ENCODE data around the gene SRP54.

Gene SRP54

GRCh38 chr14:34965912-34966311, 16.9 kb upstream of the SRP54 start:
- Histone ChIP-seq H2AFZ (ENCODE audit: low read length) (no peak overlapping the region), H3K9me2 (ENCODE audit: low read depth, low read length) (no peaks in the 10 kb centered on the region), H3K36me3 (ENCODE audit: insufficient read depth, low read length) (peaks cover 35% of the 10 kb centered on the region), H3K27me3 (ENCODE audit: insufficient read depth, low read length) (no peaks in the 10 kb centered on the region), H4K20me1 (ENCODE audit: insufficient read depth, low read length) (no peaks in the 10 kb centered on the region), H3K4me3 (ENCODE audit: low read depth, low read length, poor library complexity, severe bottlenecking) (no peak overlapping the region), H3K27ac (ENCODE audit: low read depth, low read length, poor library complexity, severe bottlenecking) (no peak overlapping the region), H3K9me3 (ENCODE audit: low read length) (no peaks in the 10 kb centered on the region), H3K79me2 (ENCODE audit: insufficient read depth, low read length) (no peaks in the 10 kb centered on the region), H3F3A (ENCODE audit: insufficient read depth, low read length) (no peaks in the 10 kb centered on the region), H3K4me1 (ENCODE audit: insufficient read depth, low read length, severe bottlenecking) (no peaks in the 10 kb centered on the region), H3K4me2 (ENCODE audit: low read length) (no peak overlapping the region), H3K9ac (ENCODE audit: low read length) (no peak overlapping the region)
- no peak for TF ChIP-seq EZH2 (IDR thresholded peaks at IDR 0.05; ENCODE audit: borderline replicate concordance, low read length)
- TF ChIP-seq, protein P1, sequence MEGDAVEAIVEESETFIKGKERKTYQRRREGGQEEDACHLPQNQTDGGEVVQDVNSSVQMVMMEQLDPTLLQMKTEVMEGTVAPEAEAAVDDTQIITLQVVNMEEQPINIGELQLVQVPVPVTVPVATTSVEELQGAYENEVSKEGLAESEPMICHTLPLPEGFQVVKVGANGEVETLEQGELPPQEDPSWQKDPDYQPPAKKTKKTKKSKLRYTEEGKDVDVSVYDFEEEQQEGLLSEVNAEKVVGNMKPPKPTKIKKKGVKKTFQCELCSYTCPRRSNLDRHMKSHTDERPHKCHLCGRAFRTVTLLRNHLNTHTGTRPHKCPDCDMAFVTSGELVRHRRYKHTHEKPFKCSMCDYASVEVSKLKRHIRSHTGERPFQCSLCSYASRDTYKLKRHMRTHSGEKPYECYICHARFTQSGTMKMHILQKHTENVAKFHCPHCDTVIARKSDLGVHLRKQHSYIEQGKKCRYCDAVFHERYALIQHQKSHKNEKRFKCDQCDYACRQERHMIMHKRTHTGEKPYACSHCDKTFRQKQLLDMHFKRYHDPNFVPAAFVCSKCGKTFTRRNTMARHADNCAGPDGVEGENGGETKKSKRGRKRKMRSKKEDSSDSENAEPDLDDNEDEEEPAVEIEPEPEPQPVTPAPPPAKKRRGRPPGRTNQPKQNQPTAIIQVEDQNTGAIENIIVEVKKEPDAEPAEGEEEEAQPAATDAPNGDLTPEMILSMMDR (IDR thresholded peaks at IDR 0.05; ENCODE audit: low read length) = no peak

- no peak overlapping the region for H3K27ac ChIP-seq (ENCODE audit: low read depth, low read length, poor library complexity, severe bottlenecking)
- H3K9me3 ChIP-seq (ENCODE audit: low read length) = no peaks in the 10 kb centered on the region
- no peak overlapping the region for H2AFZ ChIP-seq (ENCODE audit: low read length)
- H3K4me3 ChIP-seq (ENCODE audit: low read depth, low read length, poor library complexity, severe bottlenecking) = no peak overlapping the region
- no peak overlapping the region for H3K9ac ChIP-seq (ENCODE audit: low read length)
- no peaks in the 10 kb centered on the region for H4K20me1 ChIP-seq (ENCODE audit: insufficient read depth, low read length)
- no peaks in the 10 kb centered on the region for H3K9me2 ChIP-seq (ENCODE audit: low read depth, low read length)
- no peaks in the 10 kb centered on the region for H3K79me2 ChIP-seq (ENCODE audit: insufficient read depth, low read length)
- H3K27me3 ChIP-seq (ENCODE audit: insufficient read depth, low read length) = no peaks in the 10 kb centered on the region
- TF ChIP-seq EZH2 (IDR thresholded peaks at IDR 0.05; ENCODE audit: borderline replicate concordance, low read length) = no peak
- TF ChIP-seq, protein P1 (IDR thresholded peaks at IDR 0.05; ENCODE audit: low read length) = no peak
- no peaks in the 10 kb centered on the region for H3K4me1 ChIP-seq (ENCODE audit: insufficient read depth, low read length, severe bottlenecking)
- H3K36me3 ChIP-seq (ENCODE audit: insufficient read depth, low read length) = peaks cover 35% of the 10 kb centered on the region
- no peaks in the 10 kb centered on the region for H3F3A ChIP-seq (ENCODE audit: insufficient read depth, low read length)
- no peak overlapping the region for H3K4me2 ChIP-seq (ENCODE audit: low read length)
Observed at GRCh38 chr14:34966413-34966812, 16.4 kb upstream of the SRP54 start.

DNA sequence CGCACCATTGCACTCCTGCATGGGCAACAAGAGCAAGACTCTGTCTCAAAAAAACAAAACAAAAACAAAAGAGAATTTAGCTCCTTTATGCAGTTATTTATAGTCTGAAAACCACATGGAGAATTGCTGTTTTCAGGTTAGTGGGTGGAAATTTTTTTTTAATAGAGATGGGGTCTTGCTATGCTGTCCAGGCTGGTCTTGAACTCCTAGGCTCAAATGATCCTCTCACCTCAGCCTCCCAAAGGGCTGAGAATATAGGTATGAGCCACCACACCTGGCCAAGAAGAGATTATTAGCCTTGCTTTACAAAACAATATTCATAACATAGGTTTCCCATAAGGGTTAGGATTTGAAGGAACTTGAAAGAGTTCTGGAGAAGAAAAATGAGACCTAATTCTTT, 12.1 kb upstream of the SRP54 start:
- no peak overlapping the region for H2AFZ ChIP-seq (ENCODE audit: low read length)
- H3K9me2 ChIP-seq (ENCODE audit: low read depth, low read length) = no peaks in the 10 kb centered on the region
- H3K27ac ChIP-seq (ENCODE audit: low read depth, low read length, poor library complexity, severe bottlenecking) = no peak overlapping the region
- H3K4me1 ChIP-seq (ENCODE audit: insufficient read depth, low read length, severe bottlenecking) = peaks cover 7% of the 10 kb centered on the region
- H3K36me3 ChIP-seq (ENCODE audit: insufficient read depth, low read length) = peaks cover 27% of the 10 kb centered on the region
- no peak overlapping the region for H3K4me3 ChIP-seq (ENCODE audit: low read depth, low read length, poor library complexity, severe bottlenecking)
- H3K27me3 ChIP-seq (ENCODE audit: insufficient read depth, low read length) = no peaks in the 10 kb centered on the region
- TF ChIP-seq EZH2 (IDR thresholded peaks at IDR 0.05; ENCODE audit: borderline replicate concordance, low read length) = no peak
- TF ChIP-seq, protein P1 (IDR thresholded peaks at IDR 0.05; ENCODE audit: low read length) = no peak
- H3K9ac ChIP-seq (ENCODE audit: low read length) = no peak overlapping the region
- H3K9me3 ChIP-seq (ENCODE audit: low read length) = no peaks in the 10 kb centered on the region
- peaks cover 17% of the 10 kb centered on the region for H3K79me2 ChIP-seq (ENCODE audit: insufficient read depth, low read length)
- H4K20me1 ChIP-seq (ENCODE audit: insufficient read depth, low read length) = no peaks in the 10 kb centered on the region
- H3F3A ChIP-seq (ENCODE audit: insufficient read depth, low read length) = no peaks in the 10 kb centered on the region
- H3K4me2 ChIP-seq (ENCODE audit: low read length) = no peak overlapping the region
